Thyroid gland (tissue), 4 donors: Measurements from ENCODE around the gene UBTF. TPM values are rescaled to one million over a fixed set of nuclear protein-coding genes. Genes with fewer than 3 reads are reported as not detected.

ENCODE experiments used
- DNase-seq, 2 donors: peaks; one replicate each; pipeline ENCODE4 v3.0.0-alpha.2; 2019
- H3K27ac ChIP-seq, 3 donors: fragments of 200-600 bp; sonication (generic); 1 replicate in 2 of 3; 2 replicates in 1 of 3; pipeline ENCODE4 v1.5.1; 2016 to 2019; ENCODE audit warnings: mild to moderate bottlenecking in 1 of 3, moderate library complexity in 1 of 3
- H3K27me3 ChIP-seq: fragments of 200-600 bp; sonication (generic); one replicate; pipeline ENCODE4 v1.5.1; 2019
- H3K36me3 ChIP-seq, 2 donors: fragments of 200-600 bp; sonication (generic); one replicate each; pipeline ENCODE4 v1.5.1; 2016 to 2019
- H3K4me1 ChIP-seq, 2 donors: fragments of 200-600 bp; sonication (generic); one replicate each; pipeline ENCODE4 v1.5.1; 2017 to 2019
- H3K4me3 ChIP-seq, 3 donors: fragments of 200-600 bp; sonication (generic); replicated peaks in 1 of 3; 1 replicate in 2 of 3; 2 replicates in 1 of 3; pipeline ENCODE4 v1.5.1; 2016; ENCODE audit warnings: mild to moderate bottlenecking in 1 of 3
- H3K9me3 ChIP-seq: fragments of 200-600 bp; sonication (generic); one replicate; pipeline ENCODE4 v1.5.1; 2017
- POLR2A ChIP-seq, 2 donors: fragments of 450-650 bp; IDR thresholded peaks; one replicate each; pipeline ENCODE4 v1.6.1; 2017; ENCODE audit warnings: antibody characterized with exemption in 2 of 2, mild to moderate bottlenecking in 2 of 2, moderate library complexity in 1 of 2
- WGBS, 2 donors: methylation state at CpG; one replicate each; pipeline ENCODE4 v1.1.5; 2017; 5-methylcytosine and 5-hydroxymethylcytosine counted together
- intact Hi-C: fragments of 100-400 bp; cut with DNase I; formaldehyde crosslinking; loops from one replicate; pipeline ENCODE4 v1.15.1; 2023
- total RNA-seq, 4 donors: library from RNA; depleted of rRNA; stranded (reverse); fragments of >200 nt; gene quantifications; one replicate each; pipeline ENCODE4 v1.2.3, GENCODE V29; 2016
- TF ChIP-seq, protein P1 (sequence below), 6 experiments: fragments of 200-600 bp in 3 of 6; fragments of 450-650 bp in 3 of 6; sonication (generic) in 3 of 6; IDR thresholded peaks; one replicate each; pipeline ENCODE4 v1.5.1; 2016 to 2019; ENCODE audit warnings: antibody characterized with exemption in 6 of 6, mild to moderate bottlenecking in 2 of 6, inconsistent platforms in 1 of 6, moderate library complexity in 1 of 6

Gene UBTF
- total RNA-seq, 4 donors from 2014 or later: 63.6 to 97.4 (median 89.5) TPM

DNA sequence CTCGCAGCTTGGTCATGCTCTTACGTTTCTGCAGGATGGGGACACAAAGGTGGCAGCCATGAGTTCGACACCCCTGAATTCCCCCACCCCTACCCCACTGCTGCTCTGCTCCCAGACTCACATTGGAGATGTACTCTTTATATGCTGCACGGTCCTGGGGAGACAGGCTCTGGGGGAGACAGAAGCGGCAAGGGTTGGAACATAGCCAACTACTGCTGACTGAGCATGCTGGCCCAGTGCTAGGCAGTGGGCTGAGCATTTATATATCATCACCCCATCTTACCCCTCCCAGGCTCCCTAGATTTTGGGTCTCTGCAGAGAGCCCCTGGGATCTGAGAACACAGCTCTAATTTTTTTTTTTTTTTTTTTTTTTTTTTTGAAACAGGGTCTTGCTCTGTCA lies 11.7 kb downstream of the UBTF start:
- no peak for DNase-seq
- Histone ChIP-seq H3K9me3 (no peaks in the 10 kb centered on the region), H3K27ac (no peak overlapping the region), H3K4me1 (peaks cover 0 to 12% of the 10 kb centered on the region in 2 donors), H3K36me3 (peaks cover 50 to 57% of the 10 kb centered on the region in 2 donors), H3K27me3 (no peaks in the 10 kb centered on the region), H3K4me3 (no peak overlapping the region)
- 96 to 98% methylated on average over 5 of the region's 5 CpGs for WGBS, 2 donors
- intact Hi-C loops: no loop called here
- TF ChIP-seq POLR2A (IDR thresholded peaks at IDR 0.05): no peak
- TF ChIP-seq, protein P1, sequence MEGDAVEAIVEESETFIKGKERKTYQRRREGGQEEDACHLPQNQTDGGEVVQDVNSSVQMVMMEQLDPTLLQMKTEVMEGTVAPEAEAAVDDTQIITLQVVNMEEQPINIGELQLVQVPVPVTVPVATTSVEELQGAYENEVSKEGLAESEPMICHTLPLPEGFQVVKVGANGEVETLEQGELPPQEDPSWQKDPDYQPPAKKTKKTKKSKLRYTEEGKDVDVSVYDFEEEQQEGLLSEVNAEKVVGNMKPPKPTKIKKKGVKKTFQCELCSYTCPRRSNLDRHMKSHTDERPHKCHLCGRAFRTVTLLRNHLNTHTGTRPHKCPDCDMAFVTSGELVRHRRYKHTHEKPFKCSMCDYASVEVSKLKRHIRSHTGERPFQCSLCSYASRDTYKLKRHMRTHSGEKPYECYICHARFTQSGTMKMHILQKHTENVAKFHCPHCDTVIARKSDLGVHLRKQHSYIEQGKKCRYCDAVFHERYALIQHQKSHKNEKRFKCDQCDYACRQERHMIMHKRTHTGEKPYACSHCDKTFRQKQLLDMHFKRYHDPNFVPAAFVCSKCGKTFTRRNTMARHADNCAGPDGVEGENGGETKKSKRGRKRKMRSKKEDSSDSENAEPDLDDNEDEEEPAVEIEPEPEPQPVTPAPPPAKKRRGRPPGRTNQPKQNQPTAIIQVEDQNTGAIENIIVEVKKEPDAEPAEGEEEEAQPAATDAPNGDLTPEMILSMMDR (IDR thresholded peaks at IDR 0.05): no peak

GRCh38 chr17:44207319-44207718 lies 12.2 kb downstream of the UBTF start:
- Histone ChIP-seq H3K27ac (no peak overlapping the region), H3K27me3 (no peaks in the 10 kb centered on the region), H3K4me1 (peaks cover 0 to 12% of the 10 kb centered on the region in 2 donors), H3K9me3 (no peaks in the 10 kb centered on the region), H3K36me3 (peaks cover 50 to 57% of the 10 kb centered on the region in 2 donors), H3K4me3 (no peak overlapping the region)
- no peak for DNase-seq
- 94% methylated on average over 17 of the region's 17 CpGs for WGBS, 2 donors
- TF ChIP-seq, protein P1 (IDR thresholded peaks at IDR 0.05): no peak
- TF ChIP-seq POLR2A (IDR thresholded peaks at IDR 0.05): no peak
- intact Hi-C loops: no loop called here

DNA sequence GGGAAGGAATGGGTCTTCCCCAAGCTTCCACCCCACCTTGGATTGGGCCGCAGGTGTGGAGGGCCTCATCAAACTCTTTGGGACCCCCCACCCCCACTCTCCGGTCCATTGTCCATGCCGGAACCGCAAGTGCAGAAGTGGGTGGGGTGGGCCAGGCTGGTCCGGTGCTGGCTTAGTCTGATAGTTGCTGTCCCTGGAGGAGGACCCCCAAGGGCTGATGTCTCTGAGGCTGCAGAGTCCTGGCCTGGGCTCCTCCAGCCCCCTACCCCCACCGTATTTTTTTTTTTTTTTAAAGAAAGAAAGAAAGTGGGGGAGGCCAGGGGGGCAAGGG lies 12.7 kb downstream of the UBTF start:
- intact Hi-C loops: no loop called here
- Histone ChIP-seq H3K36me3 (peaks cover 50 to 53% of the 10 kb centered on the region in 2 donors), H3K4me1 (peaks cover 0 to 12% of the 10 kb centered on the region in 2 donors), H3K27me3 (no peaks in the 10 kb centered on the region), H3K27ac (no peak overlapping the region), H3K9me3 (no peaks in the 10 kb centered on the region), H3K4me3 (no peak overlapping the region)
- 89 to 92% methylated on average over 3 to 6 of the region's 6 CpGs for WGBS, 2 donors
- no peak for DNase-seq
- TF ChIP-seq POLR2A (IDR thresholded peaks at IDR 0.05): no peak
- TF ChIP-seq, protein P1 (IDR thresholded peaks at IDR 0.05): no peak

- intact Hi-C loops: no loop called here
- WGBS, 2 donors: 70 to 72% methylated on average over 12 to 13 of the region's 13 CpGs
- Histone ChIP-seq H3K27me3 (no peaks in the 10 kb centered on the region), H3K4me3 (no peak overlapping the region), H3K4me1 (peaks cover 0 to 12% of the 10 kb centered on the region in 2 donors), H3K27ac (no peak overlapping the region), H3K9me3 (no peaks in the 10 kb centered on the region), H3K36me3 (peaks cover 44 to 47% of the 10 kb centered on the region in 2 donors)
- no peak for DNase-seq
- TF ChIP-seq POLR2A (IDR thresholded peaks at IDR 0.05): no peak
- TF ChIP-seq, protein P1 (IDR thresholded peaks at IDR 0.05): no peak
Measured at GRCh38 chr17:44205962-44206824, 13.3 kb downstream of the UBTF start.

DNA sequence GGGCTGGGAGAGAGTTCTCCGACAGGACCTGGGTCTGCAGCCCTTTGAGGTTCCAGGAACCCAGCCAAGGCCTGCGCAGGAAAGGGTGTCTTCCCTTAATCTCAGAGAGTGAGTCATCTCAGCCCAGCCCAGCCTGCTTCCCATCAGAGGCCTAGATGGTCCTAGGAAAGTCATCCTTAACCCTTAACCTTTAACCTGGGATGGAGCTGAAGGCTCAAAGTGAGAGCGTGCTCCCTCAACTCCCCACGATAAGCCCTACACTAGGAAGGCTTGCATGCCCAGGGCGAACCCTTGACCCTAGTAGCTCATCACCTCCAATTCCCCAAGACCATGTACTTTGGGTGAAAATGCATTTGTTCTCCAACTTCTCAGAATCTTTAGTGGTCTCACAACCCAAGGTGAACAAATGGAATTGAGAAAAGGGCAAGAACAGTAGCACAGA lies 15.0 kb downstream of the UBTF start:
- no peak overlapping the region for H3K27ac ChIP-seq
- TF ChIP-seq, protein P1 (IDR thresholded peaks at IDR 0.05): no peak
- TF ChIP-seq POLR2A (IDR thresholded peaks at IDR 0.05): no peak
- no peaks in the 10 kb centered on the region for H3K9me3 ChIP-seq
- 64 to 81% methylated on average over 4 to 5 of the region's 5 CpGs for WGBS, 2 donors
- intact Hi-C loops: loop anchor here (5.0 kb wide), 1 partner anchor 143 kb away; the partner anchor contains the start of gene GRN
- peaks cover 5 to 11% of the 10 kb centered on the region in 2 donors for H3K4me1 ChIP-seq
- H3K4me3 ChIP-seq: no peak overlapping the region
- no peaks in the 10 kb centered on the region for H3K27me3 ChIP-seq
- no peak for DNase-seq
- peaks cover 29 to 30% of the 10 kb centered on the region in 2 donors for H3K36me3 ChIP-seq
